H1 (cell line): ENCODE results near the gene BSG. TPM values are rescaled to one million over a fixed set of nuclear protein-coding genes. Genes with fewer than 3 reads are reported as not detected.

Source experiments
- CTCF ChIA-PET: fragments of 300-600 bp; sonication (Branson Sonifier 250); formaldehyde crosslinking; loops from one replicate; lab custom pipeline; 2021; ENCODE audit not compliant: partially characterized antibody; lab: Charles Lee
- POLR2A ChIA-PET: fragments of 300-600 bp; sonication (Branson Sonifier 250); formaldehyde crosslinking; loops from one replicate; lab custom pipeline; 2021; ENCODE audit warnings: inconsistent platforms; ENCODE audit not compliant: partially characterized antibody; lab: Charles Lee
- DNase-seq, 2 experiments: peaks; one replicate each; pipeline versions ENCODE4 v3.0.0 to v3.0.0-alpha.2; 2010 to 2022; ENCODE audit warnings: low spot score in 2 of 2, low read depth in 1 of 2, mixed read lengths in 1 of 2
- FAIRE-seq: peaks from 2 replicates; lab custom pipeline; 2011; peaks lifted over from hg19 to GRCh38; lab: Jason Lieb, UNC
- H2AFZ ChIP-seq: 2 replicates; pipeline ENCODE4 v1.8.1; 2012; ENCODE audit warnings: low read length, inconsistent platforms
- H2AK5ac ChIP-seq: 2 replicates; pipeline ENCODE4 v1.6.1; 2013; ENCODE audit warnings: low read depth, low read length
- H2BK120ac ChIP-seq: replicated peaks from 2 replicates; pipeline ENCODE3; 2013; ENCODE audit warnings: low read depth, low read length, inconsistent platforms
- H2BK12ac ChIP-seq: 2 replicates; pipeline ENCODE4 v1.6.1; 2013; ENCODE audit warnings: low read depth, low read length
- H2BK15ac ChIP-seq: 2 replicates; pipeline ENCODE4 v1.6.1; 2013; ENCODE audit warnings: low read length
- H2BK20ac ChIP-seq: 2 replicates; pipeline ENCODE4 v1.6.1; 2013; ENCODE audit warnings: low read length
- H2BK5ac ChIP-seq: 2 replicates; pipeline ENCODE4 v1.6.1; 2013; ENCODE audit warnings: low read depth, low read length
- H3K14ac ChIP-seq: 2 replicates; pipeline ENCODE4 v1.6.1; 2013; ENCODE audit warnings: inconsistent platforms; ENCODE audit not compliant: insufficient read length
- H3K18ac ChIP-seq: 2 replicates; pipeline ENCODE4 v1.6.1; 2013; ENCODE audit warnings: low read length; ENCODE audit errors: extremely low read depth
- H3K23ac ChIP-seq: 2 replicates; pipeline ENCODE4 v1.6.1; 2013; ENCODE audit warnings: inconsistent platforms; ENCODE audit not compliant: insufficient read length
- H3K23me2 ChIP-seq: 2 replicates; pipeline ENCODE4 v1.6.1; 2013; ENCODE audit warnings: low read depth, low read length
- H3K27ac ChIP-seq: 2 replicates; pipeline ENCODE4 v1.6.1; 2011; ENCODE audit warnings: low read depth, low read length, inconsistent platforms
- H3K27me3 ChIP-seq, 4 experiments: replicated peaks in 1 of 4; 1 replicate in 1 of 4; 2 replicates in 3 of 4; pipeline versions ENCODE4 v1.6.1 to v1.8.1; 2011 to 2013; ENCODE audit warnings: low read length in 3 of 4, mild to moderate bottlenecking in 3 of 4, inconsistent platforms in 2 of 4, mixed read lengths in 2 of 4, moderate library complexity in 1 of 4; ENCODE audit not compliant: control insufficient read depth in 3 of 4, insufficient read depth in 3 of 4; ENCODE audit errors: extremely low read depth in 1 of 4
- H3K36me3 ChIP-seq, 4 experiments: 2 replicates each; pipeline versions ENCODE4 v1.6.1 to v1.8.1; 2011 to 2013; ENCODE audit warnings: mild to moderate bottlenecking in 4 of 4, low read length in 3 of 4, moderate library complexity in 2 of 4, control low read depth in 1 of 4, inconsistent platforms in 1 of 4; ENCODE audit not compliant: insufficient read depth in 4 of 4, control insufficient read depth in 2 of 4
- H3K4ac ChIP-seq: replicated peaks from 2 replicates; pipeline ENCODE3; 2013; ENCODE audit warnings: low read length, low read depth, mixed read lengths, inconsistent platforms; ENCODE audit not compliant: insufficient read length
- H3K4me1 ChIP-seq, 4 experiments: replicated peaks in 1 of 4; 1 replicate in 1 of 4; 2 replicates in 3 of 4; pipeline versions ENCODE4 v1.6.1 to v1.8.1; 2011 to 2013; ENCODE audit warnings: low read length in 3 of 4, inconsistent platforms in 2 of 4, mixed read lengths in 1 of 4; ENCODE audit not compliant: insufficient read depth in 4 of 4, control insufficient read depth in 3 of 4
- H3K4me2 ChIP-seq, 2 experiments: 2 replicates each; pipeline versions ENCODE4 v1.6.1 to v1.8.1; 2011 to 2013; ENCODE audit warnings: low read depth in 2 of 2, low read length in 2 of 2, control low read depth in 1 of 2, inconsistent platforms in 1 of 2, mild to moderate bottlenecking in 1 of 2; ENCODE audit not compliant: insufficient read depth in 1 of 2
- H3K4me3 ChIP-seq, 4 experiments: fragments of 200-600, 300-600 bp in 1 of 4; sonication (generic), shearing (Covaris generic), sonication (Bioruptor Twin) in 1 of 4; 2 replicates each; pipeline versions ENCODE4 v1.5.1 to v1.8.1; 2011 to 2016; ENCODE audit warnings: low read length in 4 of 4, low read depth in 3 of 4, control low read depth in 2 of 4, inconsistent platforms in 2 of 4, mild to moderate bottlenecking in 2 of 4, mixed read lengths in 1 of 4, moderate library complexity in 1 of 4; ENCODE audit not compliant: insufficient read depth in 2 of 4; ENCODE audit errors: extremely low read depth in 1 of 4
- H3K56ac ChIP-seq: replicated peaks from 2 replicates; pipeline ENCODE3; 2013; ENCODE audit warnings: low read depth, mild to moderate bottlenecking, mixed read lengths, low read length, inconsistent platforms; ENCODE audit not compliant: insufficient read length
- H3K79me1 ChIP-seq: 2 replicates; pipeline ENCODE4 v1.6.1; 2013; ENCODE audit warnings: low read depth, low read length, control low read depth
- H3K79me2 ChIP-seq, 2 experiments: 2 replicates each; pipeline versions ENCODE4 v1.6.1 to v1.8.1; 2012 to 2013; ENCODE audit warnings: low read length in 2 of 2, mild to moderate bottlenecking in 2 of 2, inconsistent platforms in 1 of 2; ENCODE audit not compliant: insufficient read depth in 2 of 2, control insufficient read depth in 1 of 2
- H3K9ac ChIP-seq, 4 experiments: replicated peaks in 1 of 4; 1 replicate in 1 of 4; 2 replicates in 3 of 4; pipeline versions ENCODE4 v1.6.1 to v1.8.1; 2011 to 2013; ENCODE audit warnings: low read depth in 3 of 4, low read length in 3 of 4, control low read depth in 2 of 4, mild to moderate bottlenecking in 2 of 4, moderate library complexity in 2 of 4, inconsistent platforms in 1 of 4; ENCODE audit errors: extremely low read depth in 1 of 4
- H3K9me3 ChIP-seq, 2 experiments: 2 replicates each; pipeline versions ENCODE4 v1.6.1 to v1.8.1; 2012 to 2013; ENCODE audit warnings: mild to moderate bottlenecking in 2 of 2, moderate library complexity in 2 of 2, control low read depth in 1 of 2, inconsistent platforms in 1 of 2, low read depth in 1 of 2, low read length in 1 of 2, mixed read lengths in 1 of 2; ENCODE audit not compliant: insufficient read depth in 2 of 2
- H4K20me1 ChIP-seq, 2 experiments: replicated peaks in 1 of 2; 2 replicates each; pipeline versions ENCODE3 to v1.8.1; 2011 to 2013; ENCODE audit warnings: inconsistent platforms in 2 of 2, low read length in 2 of 2, mild to moderate bottlenecking in 1 of 2; ENCODE audit not compliant: insufficient read depth in 2 of 2, control insufficient read depth in 1 of 2
- H4K5ac ChIP-seq: 2 replicates; pipeline ENCODE4 v1.6.1; 2013; ENCODE audit warnings: low read length, low read depth, mixed read lengths, inconsistent platforms; ENCODE audit not compliant: insufficient read length
- H4K8ac ChIP-seq: 2 replicates; pipeline ENCODE4 v1.8.0; 2013; ENCODE audit warnings: mild to moderate bottlenecking, moderate library complexity, low read length, inconsistent platforms; ENCODE audit not compliant: insufficient read depth; ENCODE audit errors: extremely low read depth
- H4K91ac ChIP-seq: replicated peaks from 2 replicates; pipeline ENCODE3; 2013; ENCODE audit warnings: low read length, mixed read lengths, inconsistent platforms; ENCODE audit not compliant: insufficient read length
- ATF3 ChIP-seq: IDR thresholded peaks from 2 replicates; pipeline ENCODE4 v1.6.1; 2011; ENCODE audit warnings: low read depth, mild to moderate bottlenecking, low read length; ENCODE audit not compliant: insufficient read depth
- CBX5 ChIP-seq: fragments of 300-800, 300-1000 bp; sonication (generic); IDR thresholded peaks from 2 replicates; pipeline ENCODE4 v1.7.1; 2016; ENCODE audit warnings: antibody characterized with exemption, low read length, low read depth
- CREB1 ChIP-seq: IDR thresholded peaks from 2 replicates; pipeline ENCODE4 v1.6.1; 2012; ENCODE audit warnings: inconsistent platforms
- E2F6 ChIP-seq: IDR thresholded peaks from 2 replicates; pipeline ENCODE4 v1.6.1; 2012; ENCODE audit warnings: inconsistent platforms
- EP300 ChIP-seq, 2 experiments: IDR thresholded peaks; 1 replicate in 1 of 2; 2 replicates in 1 of 2; pipeline ENCODE4 v1.6.1; 2011 to 2012; ENCODE audit warnings: low read depth in 2 of 2, low read length in 2 of 2, mild to moderate bottlenecking in 2 of 2, borderline replicate concordance in 1 of 2, inconsistent platforms in 1 of 2, moderate library complexity in 1 of 2
- RFX5 ChIP-seq: IDR thresholded peaks from 2 replicates; pipeline ENCODE4 v1.6.1; 2011; ENCODE audit warnings: low read depth, low read length, improper control_type of control experiment, borderline replicate concordance
- RXRA ChIP-seq: IDR thresholded peaks from 2 replicates; pipeline ENCODE4 v1.6.1; 2011; ENCODE audit warnings: low read depth, mild to moderate bottlenecking, low read length, moderate library complexity; ENCODE audit not compliant: insufficient read depth
- TBP ChIP-seq: IDR thresholded peaks from 2 replicates; pipeline ENCODE4 v1.6.1; 2011; ENCODE audit warnings: low read depth, low read length, improper control_type of control experiment
- YY1 ChIP-seq: IDR thresholded peaks from 2 replicates; pipeline ENCODE4 v1.6.1; 2011; ENCODE audit warnings: low read depth, mild to moderate bottlenecking, low read length
- WGBS, 2 experiments: shearing (Covaris generic) in 1 of 2; methylation state at CpG; one replicate each; pipeline versions ENCODE4 v1.1.6 to v1.1.7; 2013 to 2015; ENCODE audit warnings: low lambda C conversion rate in 2 of 2, mixed read lengths in 2 of 2, inconsistent platforms in 1 of 2, low coverage in 1 of 2, missing lambda C conversion rate in 1 of 2; ENCODE audit not compliant: insufficient replicate concordance in 2 of 2, insufficient coverage in 1 of 2, insufficient read length in 1 of 2; ENCODE audit errors: extremely low coverage in 1 of 2, missing lambda C conversion rate in 1 of 2; 5-methylcytosine and 5-hydroxymethylcytosine counted together
- polyA plus RNA-seq, 7 experiments: library from polyadenylated mRNA; depleted of rRNA in 3 of 7; stranded (reverse) in 5 of 7; unstranded in 2 of 7; fragments of >200 nt in 5 of 7; fragments of 200-250 nt in 2 of 7; gene quantifications; 1 replicate in 5 of 7; 2 replicates in 1 of 7; 4 replicates in 1 of 7; pipeline versions ENCODE4 v1.2.1 to v1.2.3, GENCODE V29; 2011 to 2013; ENCODE audit warnings: missing spikeins in 2 of 7, mixed read lengths in 2 of 7
- total RNA-seq: library from RNA; stranded (reverse); fragmentation: NEBNext Ultra II Directional; extraction: Animal tissue kit (Norgen Biotek cat#: 25700); gene quantifications from 2 replicates; pipeline ENCODE4 v1.2.1, GENCODE V29; 2021
- TF ChIP-seq, protein P1 (sequence below): IDR thresholded peaks from 2 replicates; pipeline ENCODE4 v1.6.1; 2011; ENCODE audit warnings: low read length, improper control_type of control experiment

The BSG gene
- total and polyA plus RNA-seq, 2 of the 8 experiments (the other 6 are each of a cell fraction or from before 2014, with no cell fraction given): 726 to 1,055 TPM

- Histone ChIP-seq H2BK15ac (no peak overlapping the region), H3K4ac (no peak overlapping the region), H3K79me2 (no peaks in the 10 kb centered on the region), H4K8ac (no peak overlapping the region), H4K20me1 (peaks cover 0 to 9% of the 10 kb centered on the region in 2 experiments), H3K56ac (no peak overlapping the region), H3K27ac (no peak overlapping the region), H2BK5ac (no peak overlapping the region), H3K4me3 (no peak overlapping the region), H4K5ac (no peak overlapping the region), H3K27me3 (no peaks in the 10 kb centered on the region), H3K23me2 (no peaks in the 10 kb centered on the region), H3K23ac (no peak overlapping the region), H2BK20ac (no peak overlapping the region), H3K9me3 (no peaks in the 10 kb centered on the region), H2BK12ac (no peak overlapping the region), H2AK5ac (no peak overlapping the region), H3K4me1 (no peaks in the 10 kb centered on the region), H2AFZ (no peak overlapping the region), H3K4me2 (no peak overlapping the region), H2BK120ac (no peak overlapping the region), H3K36me3 (peaks cover 2 to 45% (median 20%) of the 10 kb centered on the region in 4 experiments; a peak in 5 of 8 replicates), H3K14ac (no peak overlapping the region), H4K91ac (no peak overlapping the region), H3K79me1 (no peaks in the 10 kb centered on the region), H3K9ac (no peak overlapping the region), H3K18ac (no peak overlapping the region)
- 98% methylated on average over 33 of the region's 97 CpGs; no CpG with 5 or more reads in 1 of the 2 experiments for WGBS, 2 experiments
- POLR2A ChIA-PET: interaction anchor here (0.5 to 2.1 kb wide), 5 partner anchors 16 to 32 kb away, joined by 3 to 6 read pairs (median 4); no protein-coding TSS in a partner anchor
- DNase-seq: no peak
- no peak for FAIRE-seq
- CTCF ChIA-PET: interaction anchor here (0.9 kb wide), 1 partner anchor 10 kb away, joined by 3 read pairs; no protein-coding TSS in a partner anchor
- TF ChIP-seq E2F6 (no peak), CREB1 (no peak), RXRA (no peak), RFX5 (no peak), EP300 (IDR thresholded peaks at IDR 0.05; ENCODE audit: borderline replicate concordance in 1 of 2, low read depth in 2 of 2, low read length in 2 of 2) (no peak), TBP (no peak), YY1 (no peak), CBX5 (no peak), ATF3 (no peak)
- TF ChIP-seq, protein P1, sequence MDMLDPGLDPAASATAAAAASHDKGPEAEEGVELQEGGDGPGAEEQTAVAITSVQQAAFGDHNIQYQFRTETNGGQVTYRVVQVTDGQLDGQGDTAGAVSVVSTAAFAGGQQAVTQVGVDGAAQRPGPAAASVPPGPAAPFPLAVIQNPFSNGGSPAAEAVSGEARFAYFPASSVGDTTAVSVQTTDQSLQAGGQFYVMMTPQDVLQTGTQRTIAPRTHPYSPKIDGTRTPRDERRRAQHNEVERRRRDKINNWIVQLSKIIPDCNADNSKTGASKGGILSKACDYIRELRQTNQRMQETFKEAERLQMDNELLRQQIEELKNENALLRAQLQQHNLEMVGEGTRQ: no peak
Measured at GRCh38 chr19:616062-616700, 43.8 kb downstream of the BSG start.
